IgD-negative memory B cell (primary cell): ENCODE data around the gene OSBPL6. TPM values are rescaled to one million over a fixed set of nuclear protein-coding genes. Genes with fewer than 3 reads are reported as not detected.

Experiments
- H3K27ac Mint-ChIP-seq, 3 donors: one replicate each; pipeline ENCODE4 v1.8.0; 2020 to 2022; ENCODE audit warnings: mild to moderate bottlenecking in 3 of 3, mixed read lengths in 3 of 3, moderate library complexity in 1 of 3
- H3K27me3 Mint-ChIP-seq: one replicate; pipeline ENCODE4 v1.8.0; 2021; ENCODE audit warnings: mixed read lengths
- H3K36me3 Mint-ChIP-seq: one replicate; pipeline ENCODE4 v1.8.0; 2020; ENCODE audit warnings: mild to moderate bottlenecking, mixed read lengths
- H3K4me1 Mint-ChIP-seq, 3 donors: one replicate each; pipeline ENCODE4 v1.8.0; 2020 to 2022; ENCODE audit warnings: mixed read lengths in 3 of 3, mild to moderate bottlenecking in 1 of 3
- H3K4me3 Mint-ChIP-seq, 4 donors: one replicate each; pipeline ENCODE4 v1.8.0; 2020 to 2022; ENCODE audit warnings: mild to moderate bottlenecking in 4 of 4, mixed read lengths in 4 of 4, moderate library complexity in 3 of 4
- H3K9me3 Mint-ChIP-seq, 3 donors: one replicate each; pipeline ENCODE4 v1.8.0; 2020 to 2021; ENCODE audit warnings: mixed read lengths in 3 of 3, mild to moderate bottlenecking in 1 of 3
- polyA plus RNA-seq: library from polyadenylated mRNA; unstranded; fragments of 300-500 nt; fragmentation: Illumina TruSeq; gene quantifications from one replicate; pipeline ENCODE4 v1.2.3, GENCODE V29; 2021

OSBPL6 gene
- polyA plus RNA-seq, 1 donor from 2014 or later = not detected

DNA sequence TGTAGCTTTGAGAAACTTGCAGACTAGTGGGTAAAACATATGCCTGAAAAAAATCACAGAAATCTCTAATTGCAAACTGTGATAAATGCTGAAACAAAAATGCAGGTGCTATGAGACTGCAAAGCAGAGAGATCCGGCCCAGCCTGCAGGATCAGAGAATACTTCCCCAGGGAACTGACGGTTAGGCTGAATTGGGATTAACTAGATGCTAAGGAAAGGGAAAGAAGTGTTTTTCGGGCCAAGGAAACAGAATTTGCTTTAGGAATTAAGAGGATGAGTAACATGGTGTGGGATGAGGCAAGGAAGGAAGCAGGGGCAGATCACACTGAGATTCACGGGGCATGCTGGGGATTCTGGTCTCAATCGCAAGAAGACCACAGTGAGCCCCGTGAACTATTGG, 71.5 kb downstream of the OSBPL6 start:
- Mint-ChIP-seq H3K9me3 (peaks cover 0 to 2% (median 0%) of the 10 kb centered on the region in 3 donors), H3K27me3 (peaks cover 7% of the 10 kb centered on the region), H3K4me1 (no peaks in the 10 kb centered on the region), H3K27ac (no peak overlapping the region), H3K4me3 (no peak overlapping the region), H3K36me3 (no peaks in the 10 kb centered on the region)

DNA sequence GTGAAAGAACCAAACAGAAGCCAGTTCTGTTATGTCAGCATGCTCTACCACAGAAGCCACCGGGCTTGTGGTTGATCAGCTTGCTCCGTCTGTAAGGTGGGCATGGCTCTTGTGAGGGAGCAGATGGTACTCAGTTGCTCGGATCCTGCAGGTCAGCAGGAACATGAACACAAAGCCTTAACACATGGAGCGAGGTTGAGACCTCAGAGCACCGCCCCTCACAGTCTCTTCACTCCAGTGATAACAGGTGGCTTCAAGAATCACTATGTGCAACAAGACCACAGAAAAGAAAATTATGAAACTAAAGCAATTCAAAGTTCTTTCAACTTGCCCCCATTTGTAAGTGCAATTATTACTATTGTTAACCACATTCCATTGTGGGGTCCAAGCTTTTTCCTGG, 72.1 kb downstream of the OSBPL6 start:
- Mint-ChIP-seq H3K4me1 (no peaks in the 10 kb centered on the region), H3K36me3 (no peaks in the 10 kb centered on the region), H3K27me3 (peaks cover 7% of the 10 kb centered on the region), H3K9me3 (peaks cover 0 to 2% (median 0%) of the 10 kb centered on the region in 3 donors), H3K4me3 (no peak overlapping the region), H3K27ac (no peak overlapping the region)

GRCh38 chr2:178267660-178268059, 73.3 kb downstream of the OSBPL6 start:
- no peak overlapping the region for H3K27ac Mint-ChIP-seq
- peaks cover 0 to 2% (median 0%) of the 10 kb centered on the region in 3 donors for H3K9me3 Mint-ChIP-seq
- H3K4me3 Mint-ChIP-seq = no peak overlapping the region
- H3K27me3 Mint-ChIP-seq = peaks cover 7% of the 10 kb centered on the region
- no peaks in the 10 kb centered on the region for H3K4me1 Mint-ChIP-seq
- H3K36me3 Mint-ChIP-seq = no peaks in the 10 kb centered on the region

- Mint-ChIP-seq H3K36me3 (no peaks in the 10 kb centered on the region), H3K27ac (no peak overlapping the region), H3K9me3 (peaks cover 0 to 2% (median 0%) of the 10 kb centered on the region in 3 donors), H3K27me3 (peaks cover 7% of the 10 kb centered on the region), H3K4me1 (no peaks in the 10 kb centered on the region), H3K4me3 (no peak overlapping the region)
Measured at GRCh38 chr2:178268435-178268834, 74.1 kb downstream of the OSBPL6 start.

- H3K36me3 Mint-ChIP-seq = no peaks in the 10 kb centered on the region
- peaks cover 0 to 2% (median 0%) of the 10 kb centered on the region in 3 donors for H3K9me3 Mint-ChIP-seq
- H3K4me3 Mint-ChIP-seq = no peak overlapping the region
- H3K27me3 Mint-ChIP-seq = peaks cover 7% of the 10 kb centered on the region
- no peak overlapping the region for H3K27ac Mint-ChIP-seq
- H3K4me1 Mint-ChIP-seq = no peaks in the 10 kb centered on the region
Measured at GRCh38 chr2:178269438-178270224, 75.3 kb downstream of the OSBPL6 start.

DNA sequence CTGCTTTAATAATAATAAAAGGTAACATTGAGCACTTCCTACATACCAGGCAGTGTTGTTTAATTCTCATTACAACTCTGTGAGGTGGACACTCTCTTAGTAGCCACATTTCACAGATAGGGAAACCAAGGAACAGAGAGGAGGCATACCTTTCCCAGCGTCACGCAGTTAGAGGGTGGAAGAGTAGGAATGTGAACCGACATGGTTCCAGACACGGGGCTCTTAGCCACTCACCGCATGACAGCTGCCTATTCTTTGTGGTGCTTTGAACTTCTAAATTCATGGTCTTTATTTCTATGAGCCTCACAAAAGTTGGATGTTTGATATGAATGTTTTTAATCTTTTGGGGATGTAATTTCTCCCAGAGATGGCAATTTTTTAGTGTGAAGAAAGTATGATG, 76.0 kb downstream of the OSBPL6 start:
- Mint-ChIP-seq H3K4me1 (no peaks in the 10 kb centered on the region), H3K36me3 (no peaks in the 10 kb centered on the region), H3K9me3 (no peaks in the 10 kb centered on the region), H3K4me3 (no peak overlapping the region), H3K27me3 (peaks cover 7% of the 10 kb centered on the region), H3K27ac (no peak overlapping the region)

DNA sequence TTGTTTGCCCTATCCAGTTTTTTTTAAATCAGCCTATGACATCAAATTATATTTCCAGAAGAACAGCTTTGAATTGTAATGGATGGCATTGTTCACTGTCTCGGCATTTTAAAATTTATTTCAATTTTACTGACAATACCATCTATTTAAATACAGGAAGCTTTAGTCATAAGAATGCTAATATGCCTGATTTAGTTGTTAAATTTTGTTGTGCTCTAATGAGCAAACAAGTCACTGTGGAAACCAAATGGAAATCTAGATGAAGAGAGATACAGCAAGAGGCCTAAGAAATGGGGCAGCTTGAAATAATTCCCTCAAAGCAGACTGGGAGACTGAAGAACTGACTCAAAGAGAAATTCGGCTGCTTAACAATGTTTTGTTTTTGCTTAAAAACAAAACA, 76.8 kb downstream of the OSBPL6 start:
- Mint-ChIP-seq H3K27me3 (peaks cover 5% of the 10 kb centered on the region), H3K36me3 (no peaks in the 10 kb centered on the region), H3K4me3 (no peak overlapping the region), H3K4me1 (peaks cover 0 to 1% (median 0%) of the 10 kb centered on the region in 3 donors), H3K9me3 (no peaks in the 10 kb centered on the region), H3K27ac (no peak overlapping the region)

DNA sequence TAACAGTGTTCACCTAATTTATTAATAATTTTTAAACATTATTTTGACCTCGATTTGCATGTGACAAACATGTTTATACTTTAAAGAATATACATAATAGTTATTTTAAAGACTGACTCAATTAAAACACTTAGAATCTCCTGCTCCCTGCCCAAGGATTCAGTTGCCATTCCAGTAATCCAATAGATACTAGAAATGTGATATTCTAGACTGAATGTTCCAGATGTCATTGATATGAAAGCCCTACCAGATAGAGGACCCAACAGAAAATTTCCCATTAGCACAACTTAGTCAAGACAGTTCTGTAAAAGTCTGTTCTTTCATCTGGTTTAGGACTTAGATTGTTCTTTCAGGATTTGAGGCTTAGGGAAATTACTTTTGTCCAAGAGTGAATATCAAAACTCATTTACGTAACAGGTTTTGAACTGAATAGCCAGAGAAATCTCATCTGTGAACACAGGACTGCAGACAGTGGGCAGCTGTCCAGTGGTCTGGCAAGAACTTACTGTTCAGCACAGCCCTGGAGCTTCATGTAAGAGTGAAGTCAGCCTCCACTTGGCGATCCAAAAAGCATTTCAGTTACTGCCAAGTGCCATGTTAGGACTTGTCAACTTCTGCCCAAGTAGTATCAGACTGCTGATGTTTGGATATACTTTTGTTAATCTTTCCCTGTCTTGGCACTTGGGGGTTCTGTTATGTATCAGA, 77.5 kb downstream of the OSBPL6 start:
- H3K9me3 Mint-ChIP-seq = no peaks in the 10 kb centered on the region
- peaks cover 0 to 1% (median 0%) of the 10 kb centered on the region in 3 donors for H3K4me1 Mint-ChIP-seq
- H3K4me3 Mint-ChIP-seq = no peak overlapping the region
- H3K27ac Mint-ChIP-seq = no peak overlapping the region
- no peaks in the 10 kb centered on the region for H3K36me3 Mint-ChIP-seq
- H3K27me3 Mint-ChIP-seq = peaks cover 5% of the 10 kb centered on the region

DNA sequence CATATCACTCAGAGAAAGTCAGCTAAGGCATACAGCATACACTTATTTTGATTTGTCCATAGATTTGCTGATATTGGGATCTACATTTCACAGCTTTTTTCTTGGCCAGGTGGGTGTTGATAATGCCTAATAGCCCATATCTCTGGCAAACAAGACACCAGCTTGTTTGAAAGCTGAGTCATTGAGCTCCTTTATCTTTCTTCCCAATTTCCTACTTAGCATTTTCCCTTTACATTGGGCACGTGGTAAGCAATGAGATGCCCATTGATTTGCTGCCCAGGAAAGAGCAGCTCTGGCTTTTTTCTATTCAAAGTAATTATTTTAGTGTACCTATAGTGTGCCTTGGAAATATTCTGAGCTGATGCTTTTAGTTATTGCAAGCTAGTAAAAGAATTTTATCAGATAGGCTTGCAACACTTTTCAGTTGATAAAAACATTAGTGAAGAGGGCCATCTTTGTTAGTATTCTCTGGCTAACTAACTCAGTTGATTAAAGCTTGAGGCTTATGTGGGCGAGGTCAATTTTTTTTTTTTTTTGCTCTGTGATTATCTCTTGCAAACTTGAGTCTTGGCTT, 79.6 kb downstream of the OSBPL6 start:
- Mint-ChIP-seq H3K27ac (no peak overlapping the region), H3K4me3 (no peak overlapping the region), H3K9me3 (no peaks in the 10 kb centered on the region), H3K36me3 (no peaks in the 10 kb centered on the region), H3K27me3 (peaks cover 1% of the 10 kb centered on the region), H3K4me1 (peaks cover 0 to 1% (median 0%) of the 10 kb centered on the region in 3 donors)

GRCh38 chr2:178275600-178275999, 81.3 kb downstream of the OSBPL6 start:
- H3K27ac Mint-ChIP-seq = no peak overlapping the region
- no peaks in the 10 kb centered on the region for H3K9me3 Mint-ChIP-seq
- peaks cover 0 to 1% (median 0%) of the 10 kb centered on the region in 3 donors for H3K4me1 Mint-ChIP-seq
- peaks cover 4% of the 10 kb centered on the region for H3K27me3 Mint-ChIP-seq
- H3K36me3 Mint-ChIP-seq = no peaks in the 10 kb centered on the region
- H3K4me3 Mint-ChIP-seq = no peak overlapping the region

DNA sequence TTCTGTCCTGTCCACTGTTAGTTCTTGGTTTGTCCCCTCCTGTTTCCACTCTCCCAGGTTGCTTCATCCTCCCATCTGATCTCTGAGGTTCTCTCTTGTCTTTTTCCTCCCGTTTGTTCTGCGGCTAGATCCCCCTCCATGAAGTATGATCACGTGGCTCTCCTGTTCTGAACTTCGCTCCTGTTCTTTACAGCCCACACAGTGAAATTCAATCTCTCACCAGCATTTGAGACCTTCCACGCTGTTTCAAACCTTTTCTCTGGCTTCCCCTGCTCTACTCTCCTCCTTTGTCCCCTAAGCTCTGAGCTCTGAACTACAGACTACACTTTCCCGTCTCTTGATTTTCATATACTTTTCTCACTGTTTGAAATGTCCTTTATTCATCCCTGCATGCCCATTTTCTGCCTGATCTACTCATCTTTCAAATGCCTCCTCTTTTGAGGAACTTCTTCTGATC, 83.5 kb downstream of the OSBPL6 start:
- Mint-ChIP-seq H3K4me3 (no peak overlapping the region), H3K9me3 (no peaks in the 10 kb centered on the region), H3K4me1 (peaks cover 0 to 1% (median 0%) of the 10 kb centered on the region in 3 donors), H3K27me3 (peaks cover 4% of the 10 kb centered on the region), H3K36me3 (no peaks in the 10 kb centered on the region), H3K27ac (no peak overlapping the region)

GRCh38 chr2:178279142-178279541, 84.8 kb downstream of the OSBPL6 start:
- H3K36me3 Mint-ChIP-seq = no peaks in the 10 kb centered on the region
- no peak overlapping the region for H3K4me3 Mint-ChIP-seq
- no peak overlapping the region for H3K27ac Mint-ChIP-seq
- H3K4me1 Mint-ChIP-seq = peaks cover 0 to 1% (median 0%) of the 10 kb centered on the region in 3 donors
- H3K9me3 Mint-ChIP-seq = no peaks in the 10 kb centered on the region
- H3K27me3 Mint-ChIP-seq = peaks cover 4% of the 10 kb centered on the region

DNA sequence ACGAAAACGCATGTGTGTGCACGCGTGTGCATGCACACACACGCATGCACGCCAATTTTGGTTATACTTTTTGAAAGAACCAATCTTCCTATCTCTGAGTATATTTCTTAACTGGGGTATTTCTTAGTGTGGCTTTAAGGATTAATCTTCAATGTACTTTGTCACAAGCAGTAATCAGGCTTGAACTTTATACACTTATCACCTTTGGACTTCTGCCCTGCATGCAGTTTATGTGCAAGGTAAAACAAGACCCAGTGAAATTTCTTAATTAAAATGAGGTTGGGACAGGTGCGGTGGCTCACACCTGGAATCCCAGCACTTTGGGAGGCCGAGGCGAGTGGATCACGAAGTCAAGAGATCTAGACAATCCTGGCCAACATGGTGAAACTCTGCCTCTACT, 85.3 kb downstream of the OSBPL6 start:
- no peaks in the 10 kb centered on the region for H3K36me3 Mint-ChIP-seq
- no peak overlapping the region for H3K27ac Mint-ChIP-seq
- no peaks in the 10 kb centered on the region for H3K9me3 Mint-ChIP-seq
- H3K4me1 Mint-ChIP-seq = peaks cover 0 to 1% (median 0%) of the 10 kb centered on the region in 3 donors
- peaks cover 4% of the 10 kb centered on the region for H3K27me3 Mint-ChIP-seq
- H3K4me3 Mint-ChIP-seq = no peak overlapping the region

- peaks cover 4% of the 10 kb centered on the region for H3K27me3 Mint-ChIP-seq
- H3K4me3 Mint-ChIP-seq = no peak overlapping the region
- no peaks in the 10 kb centered on the region for H3K36me3 Mint-ChIP-seq
- H3K4me1 Mint-ChIP-seq = peaks cover 0 to 1% (median 0%) of the 10 kb centered on the region in 3 donors
- no peaks in the 10 kb centered on the region for H3K9me3 Mint-ChIP-seq
- H3K27ac Mint-ChIP-seq = no peak overlapping the region
Measured at GRCh38 chr2:178280244-178280852, 86.0 kb downstream of the OSBPL6 start.
